K562 (cell line): ENCODE data around the gene RUNX3. TPM values are rescaled to one million over a fixed set of nuclear protein-coding genes. Genes with fewer than 3 reads are reported as not detected.

Experiments
- ARID1B ChIP-seq: fragments of 450-650 bp; IDR thresholded peaks from 2 replicates; pipeline ENCODE4 v1.6.1; 2016; ENCODE audit warnings: antibody characterized with exemption, mild to moderate bottlenecking, inconsistent platforms
- E2F5 ChIP-seq: sonication (generic); formaldehyde crosslinking; IDR thresholded peaks from 2 replicates; pipeline ENCODE4 v1.8.0; 2022; ENCODE audit warnings: mild to moderate bottlenecking, missing genetic modification reagents
- E2F6 ChIP-seq, 2 experiments: IDR thresholded peaks; 2 replicates each; pipeline ENCODE4 v1.6.1; 2011; ENCODE audit warnings: borderline replicate concordance in 1 of 2, control low read depth in 1 of 2, low read depth in 1 of 2, low read length in 1 of 2, mild to moderate bottlenecking in 1 of 2, mixed read lengths in 1 of 2, moderate library complexity in 1 of 2; ENCODE audit not compliant: insufficient read depth in 1 of 2, insufficient read length in 1 of 2, poor library complexity in 1 of 2, severe bottlenecking in 1 of 2; ENCODE audit errors: extremely low read depth in 1 of 2
- ESRRB ChIP-seq: fragments of 250-450 bp; sonication (Bioruptor Pico); IDR thresholded peaks from 2 replicates; pipeline ENCODE4 v1.5.0; 2020; ENCODE audit warnings: mild to moderate bottlenecking, moderate library complexity, borderline replicate concordance
- ETV6 ChIP-seq, 3 experiments: fragments of 150-350 bp in 1 of 3; sonication (generic) in 1 of 3; formaldehyde crosslinking in 1 of 3; IDR thresholded peaks; 2 replicates each; pipeline versions ENCODE4 v1.6.1 to v1.8.0; 2014 to 2022; ENCODE audit warnings: borderline replicate concordance in 2 of 3, low read depth in 2 of 3, antibody characterized with exemption in 1 of 3, low read length in 1 of 3, mild to moderate bottlenecking in 1 of 3, missing genetic modification reagents in 1 of 3
- FOXJ3 ChIP-seq: sonication (generic); formaldehyde crosslinking; IDR thresholded peaks from 2 replicates; pipeline ENCODE4 v1.4.0; 2020; ENCODE audit warnings: mild to moderate bottlenecking, missing genetic modification reagents
- HOXB6 ChIP-seq: fragments of 250-450 bp; sonication (Bioruptor Pico); IDR thresholded peaks from 2 replicates; pipeline ENCODE4 v1.5.1; 2022; ENCODE audit warnings: mild to moderate bottlenecking, borderline replicate concordance
- KLF16 ChIP-seq: IDR thresholded peaks from 2 replicates; pipeline ENCODE4 v1.6.1; 2016; ENCODE audit warnings: antibody characterized with exemption
- MNT ChIP-seq, 2 experiments: fragments of 450-650 bp; conservative IDR thresholded peaks; 2 replicates each; pipeline ENCODE4 v1.6.1; 2017; ENCODE audit warnings: mild to moderate bottlenecking in 2 of 2, moderate library complexity in 2 of 2
- MTA1 ChIP-seq: fragments of 450-650 bp; IDR thresholded peaks from 2 replicates; pipeline ENCODE4 v1.6.1; 2017; ENCODE audit warnings: borderline replicate concordance
- NFYB ChIP-seq: IDR thresholded peaks from 2 replicates; pipeline ENCODE4 v1.6.1; 2011; ENCODE audit warnings: mild to moderate bottlenecking, moderate library complexity; ENCODE audit not compliant: insufficient read length; ENCODE audit errors: extremely low read depth
- NR1H2 ChIP-seq: sonication (generic); formaldehyde crosslinking; IDR thresholded peaks from 2 replicates; pipeline ENCODE4 v1.4.0; 2020; ENCODE audit warnings: mild to moderate bottlenecking, missing genetic modification reagents
- NUFIP1 ChIP-seq: fragments of 450-650 bp; IDR thresholded peaks from 2 replicates; pipeline ENCODE4 v1.6.1; 2018; ENCODE audit not compliant: partially characterized antibody
- SAFB2 ChIP-seq: fragments of 200-400 bp; formaldehyde crosslinking; IDR thresholded peaks from 2 replicates; pipeline ENCODE4 v1.6.1; 2018; ENCODE audit warnings: borderline replicate concordance, low read length, low read depth, moderate library complexity; ENCODE audit not compliant: severe bottlenecking
- SMAD3 ChIP-seq: fragments of 450-650 bp; formaldehyde crosslinking; conservative IDR thresholded peaks from 2 replicates; pipeline ENCODE4 v1.4.0; 2020; ENCODE audit warnings: mild to moderate bottlenecking
- SMC3 ChIP-seq: conservative IDR thresholded peaks from 2 replicates; pipeline ENCODE4 v1.6.1; 2011; ENCODE audit warnings: low read depth, low read length, improper control_type of control experiment; ENCODE audit not compliant: insufficient read depth
- ZNF175 ChIP-seq: fragments of 200-800 bp; sonication (Bioruptor generic); IDR thresholded peaks from 2 replicates; pipeline ENCODE4 v1.6.1; 2016; ENCODE audit warnings: low read depth, mild to moderate bottlenecking, missing genetic modification characterization, missing compliant biosample characterization
- ZNF24 ChIP-seq: fragments of 450-650 bp; IDR thresholded peaks from 2 replicates; pipeline ENCODE4 v1.6.1; 2016
- ZNF431 ChIP-seq: sonication (generic); formaldehyde crosslinking; IDR thresholded peaks from 2 replicates; pipeline ENCODE4 v1.8.0; 2022; ENCODE audit warnings: mild to moderate bottlenecking, missing genetic modification reagents
- ZNF436 ChIP-seq: fragments of 250-450, 450-650 bp; sonication (Bioruptor Pico); formaldehyde crosslinking; IDR thresholded peaks from 2 replicates; pipeline ENCODE4 v1.7.0; 2020; ENCODE audit warnings: mild to moderate bottlenecking
- ZNF444 ChIP-seq: fragments of 250-450 bp; sonication (Bioruptor Pico); IDR thresholded peaks from 2 replicates; pipeline ENCODE4 v1.4.0; 2020; ENCODE audit warnings: mild to moderate bottlenecking, moderate library complexity
- ZNF584 ChIP-seq: fragments of 200-800 bp; sonication (Bioruptor generic); IDR thresholded peaks from 2 replicates; pipeline ENCODE4 v1.6.1; 2016; ENCODE audit warnings: low read depth, mild to moderate bottlenecking, missing genetic modification characterization, missing compliant biosample characterization
- ZSCAN32 ChIP-seq: fragments of 450-650 bp; formaldehyde crosslinking; IDR thresholded peaks from 2 replicates; pipeline ENCODE4 v1.4.0; 2020; ENCODE audit warnings: mild to moderate bottlenecking, moderate library complexity
- polyA plus RNA-seq, 8 experiments: library from polyadenylated mRNA; depleted of rRNA in 4 of 8; stranded (reverse) in 5 of 8; unstranded in 3 of 8; fragments of >200 nt; fragmentation: Nextera tagmentation in 2 of 8; fragmentation: Illumina TruSeq in 1 of 8; extraction: Ambion mirVana in 2 of 8; extraction: Trizol in 1 of 8; gene quantifications; 2 replicates each; pipeline versions ENCODE4 v1.2.1 to v1.2.3, GENCODE V29; 2011 to 2014; ENCODE audit warnings: inconsistent platforms in 1 of 8, missing spikeins in 1 of 8
- total RNA-seq, 7 experiments: library from RNA; depleted of rRNA in 6 of 7; stranded (reverse); fragments of >200 nt in 6 of 7; fragmentation: Illumina TruSeq in 2 of 7; extraction: Trizol in 2 of 7; gene quantifications; 2 replicates each; pipeline versions ENCODE4 v1.2.1 to v1.2.3, GENCODE V29; 2011 to 2021; ENCODE audit warnings: low replicate concordance in 1 of 7
- TF ChIP-seq, protein P1 (sequence below): fragments of 250-450 bp; sonication (Bioruptor Pico); IDR thresholded peaks from 2 replicates; pipeline ENCODE4 v1.4.0; 2020; ENCODE audit warnings: mild to moderate bottlenecking

RUNX3 gene
- total and polyA plus RNA-seq, 9 of the 15 experiments (the other 6 are each of a cell fraction or from before 2014, with no cell fraction given), result 0.01 to 0.64 (median 0.09) TPM

- TF ChIP-seq ZNF24 (no peak), NUFIP1 (no peak), SMC3 (0 out of 2 replicates have a peak, but pooled peaks have one; percentile 23), HOXB6 (CRISPR knock-in tag) (no peak), MTA1 (0 out of 2 replicates have a peak, but pooled peaks have one; percentile 51), SMAD3 (no peak), KLF16 (no peak), ZNF444 (CRISPR knock-in tag) (no peak), ZNF436 (CRISPR knock-in tag) (no peak), FOXJ3 (CRISPR knock-in tag) (no peak), SAFB2 (no peak), MNT (conservative IDR thresholded peaks at IDR 0.05) (0 out of 4 replicates have a peak, but pooled peaks of 1 of the 2 experiments have one; percentile 16), NR1H2 (CRISPR knock-in tag) (no peak), ARID1B (no peak), E2F6 (IDR thresholded peaks at IDR 0.05; ENCODE audit: borderline replicate concordance in 1 of 2, extremely low read depth in 1 of 2, insufficient read depth in 1 of 2, insufficient read length in 1 of 2, low read depth in 1 of 2, low read length in 1 of 2, poor library complexity in 1 of 2, severe bottlenecking in 1 of 2) (no peak), ZSCAN32 (CRISPR knock-in tag) (no peak), NFYB (no peak), ETV6 (IDR thresholded peaks at IDR 0.05; ENCODE audit: borderline replicate concordance in 1 of 2, low read depth in 2 of 2, low read length in 1 of 2) (no peak), ETV6 (CRISPR knock-in tag; IDR thresholded peaks at IDR 0.05; ENCODE audit: borderline replicate concordance) (no peak), ZNF584 (CRISPR knock-in tag) (no peak), E2F5 (no peak), ESRRB (CRISPR knock-in tag) (no peak), ZNF175 (no peak), ZNF431 (CRISPR knock-in tag) (no peak)
- TF ChIP-seq, protein P1, sequence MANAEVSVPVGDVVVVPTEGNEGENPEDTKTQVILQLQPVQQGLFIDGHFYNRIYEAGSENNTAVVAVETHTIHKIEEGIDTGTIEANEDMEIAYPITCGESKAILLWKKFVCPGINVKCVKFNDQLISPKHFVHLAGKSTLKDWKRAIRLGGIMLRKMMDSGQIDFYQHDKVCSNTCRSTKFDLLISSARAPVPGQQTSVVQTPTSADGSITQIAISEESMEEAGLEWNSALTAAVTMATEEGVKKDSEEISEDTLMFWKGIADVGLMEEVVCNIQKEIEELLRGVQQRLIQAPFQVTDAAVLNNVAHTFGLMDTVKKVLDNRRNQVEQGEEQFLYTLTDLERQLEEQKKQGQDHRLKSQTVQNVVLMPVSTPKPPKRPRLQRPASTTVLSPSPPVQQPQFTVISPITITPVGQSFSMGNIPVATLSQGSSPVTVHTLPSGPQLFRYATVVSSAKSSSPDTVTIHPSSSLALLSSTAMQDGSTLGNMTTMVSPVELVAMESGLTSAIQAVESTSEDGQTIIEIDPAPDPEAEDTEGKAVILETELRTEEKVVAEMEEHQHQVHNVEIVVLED (CRISPR knock-in tag), result no peak
These were observed 20.6 kb downstream of the RUNX3 start (continued) for GRCh38 chr1:24909388-24909898.
